GM21526 (cell line): ENCODE results near the gene AGK.

ENCODE experiments used
- ATAC-seq: cut with Tn5 transposase; IDR thresholded peaks from one replicate; pipeline ENCODE4 v1.9.1; 2021; ENCODE audit warnings: moderate library complexity; ENCODE audit not compliant: unreplicated experiment, low FRiP score

AGK gene, protein sequence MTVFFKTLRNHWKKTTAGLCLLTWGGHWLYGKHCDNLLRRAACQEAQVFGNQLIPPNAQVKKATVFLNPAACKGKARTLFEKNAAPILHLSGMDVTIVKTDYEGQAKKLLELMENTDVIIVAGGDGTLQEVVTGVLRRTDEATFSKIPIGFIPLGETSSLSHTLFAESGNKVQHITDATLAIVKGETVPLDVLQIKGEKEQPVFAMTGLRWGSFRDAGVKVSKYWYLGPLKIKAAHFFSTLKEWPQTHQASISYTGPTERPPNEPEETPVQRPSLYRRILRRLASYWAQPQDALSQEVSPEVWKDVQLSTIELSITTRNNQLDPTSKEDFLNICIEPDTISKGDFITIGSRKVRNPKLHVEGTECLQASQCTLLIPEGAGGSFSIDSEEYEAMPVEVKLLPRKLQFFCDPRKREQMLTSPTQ

DNA sequence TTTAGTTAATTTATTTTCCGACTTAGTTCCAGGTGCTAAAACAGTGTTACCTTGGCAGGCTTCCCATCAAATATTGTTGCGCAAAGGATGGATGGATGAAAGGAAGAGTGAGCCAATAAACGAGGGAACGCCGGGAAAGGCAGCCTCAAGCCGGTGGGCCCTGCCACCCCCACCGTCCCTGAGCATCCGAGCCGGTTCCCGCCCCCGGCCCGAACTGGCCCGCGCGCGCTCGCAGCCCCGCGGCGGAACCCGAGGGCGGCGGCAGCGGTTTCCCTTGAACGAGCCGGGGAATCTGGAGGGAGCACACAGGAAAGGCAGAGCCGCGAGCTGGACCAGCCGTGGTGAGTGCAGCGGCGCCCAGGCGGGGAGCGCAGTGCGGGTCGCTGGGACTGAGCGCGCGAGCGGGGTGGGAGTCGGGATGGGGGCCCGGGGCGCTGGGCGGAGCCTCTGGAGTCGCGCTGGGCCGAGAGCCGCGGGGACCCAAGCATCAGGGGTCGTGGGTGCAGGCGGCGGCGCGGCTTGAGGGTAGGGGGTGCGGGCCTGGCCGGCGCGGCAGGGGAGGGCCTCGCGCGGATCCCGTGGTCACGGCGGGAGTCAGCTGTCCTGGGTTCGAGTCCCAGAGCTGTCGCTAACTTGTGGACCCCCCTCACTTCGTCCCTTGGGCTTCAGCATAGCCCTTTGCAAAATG, at the start of gene AGK:
TSS of gene AGK (plus strand) at position 317 of the 688 bp plus-strand sequence. CDS start 4,057 bp downstream, outside the sequence.
- peak; percentile 90 for ATAC-seq

DNA sequence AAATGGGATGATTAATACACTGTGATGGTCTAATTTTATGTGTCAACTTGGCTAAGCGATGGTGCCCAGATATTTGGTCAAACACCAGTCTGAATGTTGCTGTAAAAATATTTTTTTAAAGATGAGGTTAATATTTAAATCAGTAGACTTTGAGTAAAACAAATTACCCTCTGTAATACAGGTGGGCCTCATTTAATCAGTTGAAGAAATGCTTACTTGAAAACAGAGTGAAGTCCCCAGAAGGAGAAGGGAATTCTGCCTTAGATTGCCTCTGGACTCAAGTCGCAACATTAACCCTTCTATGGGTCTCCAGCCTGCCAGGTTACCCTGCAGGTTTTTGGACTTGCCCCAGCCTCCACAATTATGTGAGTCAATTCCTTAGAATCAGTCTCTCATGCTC, 49.8 kb upstream of the AGK start:
- no peak for ATAC-seq

DNA sequence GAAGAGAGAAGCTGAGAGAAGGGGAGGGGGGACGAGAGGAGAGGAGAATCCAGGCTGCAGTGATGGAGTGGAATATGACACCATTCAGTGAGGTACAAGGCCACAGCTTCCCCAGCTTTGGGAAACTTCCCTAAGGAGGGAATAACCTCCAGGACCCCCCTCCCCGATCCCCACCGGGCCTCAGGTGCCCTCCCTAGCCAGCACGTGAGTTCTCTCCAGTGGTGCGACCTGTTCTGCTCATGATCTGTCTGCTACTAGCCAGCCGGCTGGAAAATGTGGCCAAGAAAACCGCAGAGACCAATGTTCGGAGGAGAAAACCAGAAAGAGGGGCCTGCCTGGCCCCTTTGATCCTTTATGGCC, 39.9 kb upstream of the AGK start:
- no peak for ATAC-seq

DNA sequence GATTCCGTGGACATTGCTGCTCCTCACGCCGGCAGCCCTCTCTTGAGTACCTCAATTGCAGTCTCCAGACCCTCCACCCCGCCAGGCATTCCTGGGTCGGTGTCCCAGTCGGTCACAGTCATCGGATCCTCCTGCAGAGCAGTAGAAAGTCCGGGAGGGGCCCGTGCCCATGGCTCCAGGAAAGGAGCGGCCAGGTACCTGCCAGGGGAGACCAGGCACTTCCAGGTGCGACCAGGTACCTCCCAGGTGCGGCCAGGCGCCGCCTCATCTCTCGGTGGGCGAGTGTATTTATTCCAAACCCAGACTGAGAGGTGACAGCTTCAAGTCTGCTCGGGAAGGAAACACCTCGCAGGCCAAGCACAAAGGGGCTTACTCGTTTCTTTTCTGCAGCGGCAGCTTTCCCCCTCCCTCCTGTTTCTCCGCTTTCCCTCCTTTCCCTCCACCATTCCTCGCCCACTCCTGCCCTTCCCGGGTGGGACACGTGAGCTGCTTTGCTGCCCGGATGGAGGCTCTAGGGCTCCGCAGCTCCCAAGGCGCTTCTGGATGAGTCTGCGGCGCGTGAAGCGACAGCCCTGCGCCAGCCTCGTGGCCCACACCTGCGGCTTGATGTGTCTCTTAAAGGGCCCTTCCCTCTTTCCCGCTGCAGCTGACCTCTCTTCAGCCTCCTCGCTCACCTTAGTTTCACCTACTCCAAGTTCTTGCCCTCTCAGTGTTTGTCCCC, 39.4 kb upstream of the AGK start:
- ATAC-seq = no peak

DNA sequence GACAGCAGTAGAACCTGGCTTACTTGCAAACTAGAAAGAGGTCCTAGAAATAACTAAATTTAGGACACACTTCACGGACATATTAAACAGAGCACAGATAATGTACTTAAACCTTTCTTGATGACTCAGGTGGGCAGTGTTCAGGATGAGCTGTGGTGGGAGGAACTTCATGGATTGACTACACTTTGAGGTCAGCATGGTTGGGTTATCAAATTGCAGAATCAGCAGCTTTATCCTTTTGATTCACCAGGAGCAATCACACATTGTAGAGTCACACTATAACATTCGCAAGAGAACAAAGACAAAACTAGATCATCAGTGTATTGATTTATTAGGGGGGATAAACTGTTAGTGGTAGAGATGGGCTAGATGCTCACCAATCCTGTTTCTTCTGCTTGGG, 38.6 kb upstream of the AGK start:
- ATAC-seq = no peak

DNA sequence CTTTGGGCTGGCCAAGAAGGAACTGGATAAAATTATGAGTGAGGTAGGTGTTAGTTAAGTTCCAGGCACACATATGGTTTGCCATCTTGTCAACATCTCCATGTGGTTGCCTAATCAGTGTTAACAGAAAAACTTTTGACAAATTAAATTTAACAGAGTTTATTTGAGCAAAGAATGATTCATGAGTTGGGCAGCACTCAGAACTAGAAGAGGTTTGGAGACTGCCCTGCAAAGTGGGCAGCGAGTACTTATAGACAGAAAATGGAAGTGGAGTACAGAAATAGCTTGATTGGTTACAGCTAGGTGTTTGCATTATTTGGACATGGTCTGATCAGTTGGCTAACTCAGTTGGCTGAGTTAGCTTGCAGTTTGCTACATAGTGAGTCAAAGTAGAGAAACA, 37.5 kb upstream of the AGK start:
- no peak for ATAC-seq

DNA sequence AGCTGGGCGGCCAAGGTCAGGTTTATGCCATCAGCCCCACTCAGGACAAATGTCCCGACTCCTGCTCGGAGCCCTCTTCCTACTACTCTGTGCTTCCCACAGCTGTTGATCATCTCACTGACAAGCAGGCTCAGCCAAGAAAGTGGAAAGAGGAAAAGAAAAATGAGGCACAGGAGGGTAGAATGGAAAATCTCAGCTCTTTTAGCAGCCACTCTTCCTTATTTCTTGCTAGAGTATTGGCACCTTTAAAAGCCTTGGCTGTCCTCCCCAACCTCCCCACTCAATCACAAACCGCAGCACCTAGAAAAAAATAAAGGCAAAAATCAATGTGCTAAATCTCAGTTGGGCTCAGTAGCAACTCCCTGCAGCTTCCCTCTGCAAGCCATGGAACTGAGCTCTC, 35.3 kb upstream of the AGK start:
- ATAC-seq = no peak

DNA sequence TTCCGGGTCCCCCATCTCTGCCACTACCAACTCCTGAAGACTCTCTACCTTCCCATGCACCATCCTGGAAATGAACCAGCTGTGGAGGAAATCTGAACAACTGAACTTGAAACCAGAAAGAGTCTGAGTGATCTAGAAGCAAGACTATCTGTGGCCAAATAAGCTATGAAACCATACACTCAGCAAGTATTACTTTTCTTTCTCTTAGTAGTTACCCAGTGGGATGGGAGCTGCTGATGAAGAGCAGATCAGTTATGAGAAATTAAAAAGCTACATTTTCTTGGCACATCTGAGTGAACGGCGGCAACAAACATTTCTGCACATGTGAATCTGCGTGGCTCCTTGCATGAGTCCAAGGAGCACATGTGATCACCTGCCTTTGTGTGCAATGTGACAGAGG, 31.6 kb upstream of the AGK start:
- no peak for ATAC-seq

DNA sequence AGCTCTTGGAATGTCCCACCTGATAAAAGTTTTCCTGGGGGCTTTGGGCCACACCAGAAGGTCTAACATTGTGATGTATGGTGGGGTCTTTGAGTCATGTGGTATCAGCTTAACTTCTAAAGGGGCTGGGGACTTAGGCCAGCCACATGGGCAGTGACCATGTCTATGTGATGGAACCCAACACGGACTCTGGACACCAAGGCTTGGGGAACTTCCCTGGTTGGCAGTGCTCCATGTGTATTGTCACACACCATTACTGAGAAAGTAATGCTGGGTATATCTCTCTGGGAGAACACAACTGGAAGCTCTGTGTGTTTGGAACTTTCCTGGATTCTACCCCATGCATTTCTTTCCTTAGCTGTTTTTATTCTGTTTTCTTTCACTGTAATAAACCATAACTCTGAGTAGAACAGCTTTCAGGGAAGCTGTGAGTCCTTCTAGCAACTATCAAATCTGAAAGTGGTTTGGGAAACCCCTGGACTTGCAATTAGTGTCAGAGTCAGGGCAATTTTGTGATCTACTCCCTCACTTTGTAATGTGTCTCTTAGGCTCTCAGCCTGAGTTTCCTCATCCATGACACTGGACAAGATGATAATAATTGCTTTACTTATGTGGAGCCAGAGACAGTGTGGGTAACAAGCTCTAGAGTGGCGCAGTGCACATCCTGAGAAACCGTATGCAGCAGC, 28.4 kb upstream of the AGK start:
- ATAC-seq = no peak

DNA sequence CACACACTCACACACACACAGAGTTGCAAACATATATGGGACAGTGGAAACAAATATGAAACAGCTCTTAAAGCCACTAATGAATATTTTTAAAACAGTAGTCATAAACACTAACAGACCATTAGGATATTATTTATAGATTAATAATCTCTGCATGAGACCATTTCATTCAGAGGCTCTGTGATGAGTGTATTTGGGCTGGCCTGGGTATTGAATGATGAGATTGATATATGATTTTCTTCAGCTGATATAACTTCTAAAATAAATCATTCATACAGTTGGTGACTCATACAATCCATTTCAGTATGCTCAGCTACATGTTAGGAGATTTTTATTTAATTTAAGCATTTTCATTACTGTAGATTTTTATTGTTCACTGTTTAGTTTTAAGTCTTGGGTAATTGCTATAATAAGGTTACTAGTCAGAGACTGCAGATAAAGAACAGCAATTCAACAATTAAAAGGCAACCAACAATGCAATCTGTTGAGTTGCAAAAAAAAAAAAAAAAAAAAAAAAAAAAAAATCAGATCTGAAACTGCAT, 25.2 kb upstream of the AGK start:
- ATAC-seq = no peak

DNA sequence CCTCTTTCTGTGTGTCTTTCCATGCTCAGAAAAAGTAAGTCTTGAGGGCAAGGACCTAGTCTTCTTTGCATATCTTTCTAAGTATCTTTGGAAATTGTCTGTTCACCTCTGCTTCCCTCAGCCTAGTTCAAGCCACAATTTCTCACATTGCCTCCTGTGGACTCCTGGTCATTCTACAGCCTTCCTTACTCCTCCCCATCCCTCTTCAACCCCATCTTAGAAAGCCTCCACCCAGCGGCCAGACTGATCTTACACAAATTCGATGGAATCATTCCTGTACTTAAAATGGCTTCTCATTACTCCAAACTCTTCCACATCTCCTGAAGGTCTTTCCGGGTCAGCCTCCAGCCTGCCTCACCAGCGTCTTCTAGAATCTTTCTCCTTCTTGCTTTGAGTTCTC, 24.1 kb upstream of the AGK start:
- no peak for ATAC-seq

DNA sequence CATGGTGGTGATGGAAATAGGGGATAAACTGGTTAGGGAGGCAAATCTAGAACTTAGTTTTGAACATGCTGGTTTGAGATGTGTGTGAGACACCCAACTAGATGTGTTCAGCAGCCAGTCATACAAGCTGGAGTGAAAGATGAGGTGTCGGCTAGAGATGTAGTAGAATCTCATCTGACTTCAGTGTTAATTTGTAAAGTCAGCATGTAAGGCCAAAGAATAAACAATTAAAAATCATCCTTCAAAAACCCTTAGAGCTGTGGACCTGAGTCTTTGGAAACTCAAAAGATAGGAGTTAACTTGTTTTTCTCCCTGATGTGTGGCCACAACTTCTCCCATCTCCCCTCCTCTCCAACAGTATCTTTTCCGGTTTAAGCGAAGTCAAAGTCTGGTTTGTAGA, 22.8 kb upstream of the AGK start:
- no peak for ATAC-seq

DNA sequence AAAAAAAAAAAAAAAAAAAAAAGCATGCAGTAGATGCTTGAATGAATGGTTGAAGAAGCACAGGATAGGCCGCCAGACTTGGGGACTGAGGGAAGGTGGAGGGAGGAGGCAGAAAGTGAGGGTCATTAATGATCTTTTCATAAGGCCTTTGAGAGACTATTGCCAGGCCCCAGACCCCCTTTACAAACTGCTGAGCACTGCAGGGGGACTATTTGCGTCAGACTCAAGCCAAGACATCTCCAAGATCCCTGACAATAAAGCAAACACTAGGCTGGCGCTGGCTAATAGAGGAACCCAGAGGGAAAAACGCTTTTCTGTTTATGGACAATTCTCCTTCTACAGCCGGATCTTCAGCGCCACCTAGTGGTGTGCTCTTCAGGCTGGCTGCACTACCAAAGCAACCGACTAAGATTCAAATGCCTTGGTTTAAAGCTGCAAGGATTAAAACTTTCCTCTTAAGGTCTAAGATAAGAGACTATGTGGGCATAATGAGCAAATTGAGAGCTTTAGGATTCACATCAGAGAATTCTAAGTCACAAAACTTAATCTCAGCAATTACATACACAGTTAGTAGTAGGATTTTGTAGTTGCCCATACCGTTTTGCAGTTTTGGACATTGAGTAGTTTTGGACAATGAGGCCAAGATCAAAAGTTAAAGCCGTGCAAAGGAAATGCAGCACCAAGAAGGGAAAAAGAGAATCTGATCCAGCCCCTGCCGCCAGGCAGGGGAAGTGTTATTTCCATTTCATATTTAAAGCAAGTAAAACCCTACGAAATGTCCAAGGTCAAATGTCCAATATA, 17.9 kb upstream of the AGK start:
- ATAC-seq = peak; percentile 86

DNA sequence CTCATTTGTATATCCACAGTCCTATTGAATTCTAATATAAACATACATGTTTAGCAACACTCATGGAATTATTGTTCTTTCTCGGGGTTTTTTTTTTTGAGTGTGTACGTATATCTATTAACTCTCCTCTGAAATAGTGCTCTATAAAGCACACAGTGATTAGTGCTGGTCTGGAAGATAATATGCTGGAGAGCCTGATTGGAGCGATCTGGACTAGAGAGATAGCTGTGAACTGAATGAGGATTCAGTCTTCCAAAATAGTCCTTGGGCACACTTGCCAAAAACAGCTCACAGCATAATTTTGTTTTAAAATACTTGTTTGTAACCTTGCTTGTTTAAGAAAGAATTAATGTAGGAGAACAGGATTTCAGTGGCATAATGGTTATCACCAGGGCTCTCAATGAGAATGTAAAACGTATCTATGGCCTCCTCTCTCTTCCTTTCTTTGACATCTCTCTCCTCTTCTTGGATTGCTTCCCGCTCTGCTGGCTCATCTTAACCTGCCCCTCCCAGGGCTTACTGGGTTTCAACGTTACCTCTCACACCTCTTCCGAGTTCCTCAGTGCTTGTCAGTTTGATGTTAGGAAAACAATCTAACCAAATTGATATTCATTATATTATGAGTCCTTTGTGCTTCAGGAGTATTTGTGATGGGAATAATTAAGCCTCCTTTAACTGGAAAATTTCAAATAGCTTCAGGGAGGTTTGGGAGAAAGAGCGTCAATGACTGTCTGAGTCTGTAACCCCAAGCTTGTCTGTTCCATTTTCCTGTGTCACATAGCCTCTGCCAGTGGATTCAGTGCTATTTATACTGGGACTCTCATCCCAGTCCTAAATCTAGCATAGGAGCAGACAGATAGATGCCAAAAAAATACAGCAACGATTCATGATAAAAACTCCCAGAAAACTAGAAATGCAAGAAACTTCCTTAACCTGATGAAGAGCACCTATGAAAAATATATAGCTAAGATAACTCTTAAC, 16.2 kb upstream of the AGK start:
- ATAC-seq = no peak

DNA sequence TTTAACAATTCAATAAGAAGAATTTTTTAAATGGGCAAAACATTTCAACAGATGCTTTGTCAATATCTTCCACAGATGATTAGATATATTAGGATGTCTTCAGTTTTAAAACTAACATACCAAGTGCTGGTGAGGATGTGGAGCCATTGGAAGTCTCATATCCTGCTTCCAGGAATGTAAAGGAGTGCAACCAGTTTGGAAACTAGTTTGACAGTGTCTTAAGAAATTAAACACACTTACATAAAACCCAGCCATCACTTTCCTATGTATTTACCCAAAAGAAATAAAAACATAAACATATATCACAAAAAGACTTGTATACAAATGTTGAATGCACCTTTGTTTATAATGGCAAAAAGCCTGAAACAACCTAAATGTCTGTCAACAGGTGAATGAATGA, 13.3 kb upstream of the AGK start:
- ATAC-seq = no peak

DNA sequence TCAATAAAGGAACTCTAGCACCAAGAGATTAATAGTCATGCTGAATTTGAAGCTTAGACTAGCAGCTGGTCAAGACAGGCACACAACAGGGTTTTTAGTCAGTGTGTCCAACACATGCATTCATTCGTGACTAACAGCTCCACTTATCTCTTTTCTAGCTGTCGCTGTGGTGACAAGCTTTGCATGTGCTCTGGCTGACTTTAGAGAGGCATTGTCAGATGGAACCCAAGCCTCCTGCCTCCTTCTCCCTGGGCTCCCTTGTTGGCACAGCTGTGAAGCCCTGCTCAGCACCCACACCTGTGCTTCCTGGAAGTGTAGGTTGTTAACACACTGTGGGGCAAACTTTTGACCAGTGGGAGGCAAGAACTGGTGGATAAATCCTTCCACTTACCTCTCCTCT, 9.8 kb upstream of the AGK start:
- ATAC-seq = no peak

DNA sequence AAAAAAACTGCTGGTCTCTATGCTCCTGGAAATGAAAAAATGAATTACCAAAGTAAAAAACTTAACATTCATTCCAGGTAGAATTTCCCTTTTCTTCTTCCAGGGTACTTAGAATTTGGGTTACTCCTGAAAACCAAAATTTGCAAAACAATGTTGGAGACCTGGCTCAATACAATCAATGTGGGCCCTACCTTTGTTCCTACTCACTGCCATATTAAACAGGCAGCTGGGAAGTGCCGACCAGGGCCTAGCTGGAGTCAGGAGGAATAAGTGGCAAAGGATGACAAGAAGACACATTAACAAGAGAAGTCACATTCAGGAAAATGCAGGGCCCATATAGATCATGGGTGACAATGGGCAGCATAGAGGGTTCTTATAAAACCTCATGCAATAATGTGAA, 6.4 kb upstream of the AGK start:
- ATAC-seq = no peak

DNA sequence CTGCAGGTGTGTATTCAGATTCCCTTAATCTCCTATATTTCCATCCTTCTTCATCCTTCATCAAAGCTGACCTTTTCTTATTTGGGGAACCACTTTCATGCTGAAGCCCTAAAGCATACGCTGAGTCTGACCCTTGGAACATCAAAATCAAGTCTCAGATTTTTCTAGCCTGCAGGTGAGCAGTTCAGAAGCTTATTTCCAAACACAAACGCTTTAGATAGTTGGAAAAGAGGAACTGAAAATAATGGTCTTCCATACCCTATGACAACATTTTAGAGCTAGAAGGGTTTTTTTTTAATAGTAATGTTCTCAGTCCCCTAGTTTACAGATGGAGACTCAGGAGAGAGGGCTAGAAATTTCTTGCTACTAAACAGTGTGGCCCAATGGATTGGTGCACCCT, 1.6 kb upstream of the AGK start:
- ATAC-seq = no peak
